Right lobe of liver (tissue), 4 donors: ENCODE measurements around the gene ZNF557.

Experiments
- CTCF ChIP-seq, 4 donors: fragments of 200-600 bp in 3 of 4; fragments of 450-650 bp in 1 of 4; IDR thresholded peaks; one replicate each; pipeline versions ENCODE4 v1.5.1 to v1.8.0; 2016 to 2022; ENCODE audit warnings: antibody characterized with exemption in 4 of 4, mild to moderate bottlenecking in 2 of 4
- POLR2A ChIP-seq: fragments of 450-650 bp; IDR thresholded peaks from one replicate; pipeline ENCODE4 v1.6.1; 2017; ENCODE audit warnings: antibody characterized with exemption, mild to moderate bottlenecking
- donor health status: DM: no; HTN: no; CAD: no.
- donor health status: DM: no; HTN: no; CAD: no.
- donor health status: DM: no; HTN: yes; CAD: no.

DNA sequence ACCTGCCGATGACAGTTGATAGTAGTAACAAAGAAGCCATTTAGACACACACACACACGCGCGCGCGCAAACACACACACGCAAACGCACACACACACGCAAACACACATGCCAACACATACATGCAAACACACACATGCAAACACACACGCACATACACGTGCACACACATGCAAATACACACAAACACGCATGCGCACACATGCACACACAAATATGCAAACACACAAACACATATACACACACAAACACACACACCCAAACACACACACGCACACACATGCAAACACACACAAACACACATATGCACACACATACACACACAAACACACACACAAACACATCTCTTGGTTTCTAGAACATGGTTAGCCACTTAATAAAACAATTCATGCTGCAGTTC is 50.1 kb downstream of the ZNF557 start:
- TF ChIP-seq POLR2A = no peak
- TF ChIP-seq CTCF (IDR thresholded peaks at IDR 0.05) = no peak
